NK-92 treated with Interleukin-12 subunit alpha and Interleukin-12 subunit beta, amount 100 ng/mL, for 24 hours (cell line): ENCODE data around the gene AGBL1.
A peak's percentile ranks its signal among the peaks of the same experiment; 100 is the strongest.

Source experiments
- DNase-seq: peaks from one replicate; lab custom pipeline; 2025; lab: John Stamatoyannopoulos, UW

Gene AGBL1

DNA sequence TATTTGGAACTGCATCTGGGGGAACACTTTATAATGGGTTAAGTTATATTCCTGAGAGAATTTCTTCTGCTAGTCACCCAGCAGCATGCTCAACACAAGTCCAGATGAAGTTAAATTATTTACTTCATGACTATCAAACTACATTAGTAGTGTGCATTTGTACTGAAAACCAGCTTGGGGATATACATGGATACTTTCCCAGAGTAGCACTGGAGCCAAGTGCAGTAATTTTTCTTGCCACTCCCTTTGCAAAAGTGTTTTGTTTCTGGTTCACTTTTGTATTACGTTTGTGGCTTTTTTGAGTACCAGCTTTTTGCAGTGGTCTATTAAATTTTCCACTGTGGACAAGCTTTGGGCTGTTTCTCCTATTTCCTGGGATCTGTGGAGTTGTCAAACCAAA, 243.0 kb downstream of the AGBL1 start:
- DNase-seq = no peak

DNA sequence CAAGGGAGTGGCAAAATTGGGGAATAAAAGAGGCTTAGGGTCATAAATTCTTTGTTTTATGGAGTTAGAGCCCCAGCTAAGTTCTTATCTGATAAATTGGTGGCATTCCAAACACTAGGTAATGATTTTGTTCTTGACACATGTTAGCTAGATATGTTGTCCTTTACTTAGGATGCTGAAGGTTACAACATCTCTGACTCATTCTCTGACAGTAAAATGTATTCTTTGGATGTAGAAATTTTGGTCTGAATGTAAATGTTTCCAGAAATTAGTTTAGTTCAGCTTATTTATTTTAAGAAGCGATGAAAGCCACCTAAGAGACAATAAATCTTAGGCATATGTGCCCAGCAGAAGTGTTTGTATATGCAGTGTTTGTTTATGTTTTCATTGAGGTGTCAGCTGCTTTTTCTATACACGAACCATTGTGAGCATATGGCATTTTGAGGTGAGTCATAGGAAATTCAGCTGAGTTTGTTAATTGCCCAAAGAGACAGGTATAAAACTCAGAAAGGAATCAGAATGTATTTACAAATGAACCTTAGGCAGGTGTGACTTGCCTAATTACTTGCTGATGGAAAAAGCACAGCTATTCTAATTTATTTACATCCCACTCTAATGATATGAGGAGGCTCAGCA, 247.7 kb downstream of the AGBL1 start:
- no peak for DNase-seq

DNA sequence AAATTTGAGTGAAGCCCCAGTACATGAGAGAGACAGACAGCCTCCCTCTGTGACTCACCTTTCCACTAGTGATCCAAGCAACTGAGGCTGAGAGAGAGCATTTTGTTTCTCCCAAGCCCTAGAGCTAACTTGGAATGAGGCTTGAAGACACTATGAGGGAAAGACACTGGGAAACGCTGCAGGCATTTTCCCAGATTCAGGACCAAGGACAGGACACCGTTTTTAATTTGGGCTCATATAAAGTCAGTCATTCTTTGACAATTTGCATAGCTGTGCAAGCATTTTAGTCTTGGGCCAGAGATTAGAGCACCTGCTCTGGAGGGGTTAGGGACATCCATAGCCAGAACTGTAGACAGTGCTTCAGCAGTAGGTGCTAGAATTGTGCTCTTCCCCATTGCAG, 249.0 kb downstream of the AGBL1 start:
- DNase-seq = no peak

DNA sequence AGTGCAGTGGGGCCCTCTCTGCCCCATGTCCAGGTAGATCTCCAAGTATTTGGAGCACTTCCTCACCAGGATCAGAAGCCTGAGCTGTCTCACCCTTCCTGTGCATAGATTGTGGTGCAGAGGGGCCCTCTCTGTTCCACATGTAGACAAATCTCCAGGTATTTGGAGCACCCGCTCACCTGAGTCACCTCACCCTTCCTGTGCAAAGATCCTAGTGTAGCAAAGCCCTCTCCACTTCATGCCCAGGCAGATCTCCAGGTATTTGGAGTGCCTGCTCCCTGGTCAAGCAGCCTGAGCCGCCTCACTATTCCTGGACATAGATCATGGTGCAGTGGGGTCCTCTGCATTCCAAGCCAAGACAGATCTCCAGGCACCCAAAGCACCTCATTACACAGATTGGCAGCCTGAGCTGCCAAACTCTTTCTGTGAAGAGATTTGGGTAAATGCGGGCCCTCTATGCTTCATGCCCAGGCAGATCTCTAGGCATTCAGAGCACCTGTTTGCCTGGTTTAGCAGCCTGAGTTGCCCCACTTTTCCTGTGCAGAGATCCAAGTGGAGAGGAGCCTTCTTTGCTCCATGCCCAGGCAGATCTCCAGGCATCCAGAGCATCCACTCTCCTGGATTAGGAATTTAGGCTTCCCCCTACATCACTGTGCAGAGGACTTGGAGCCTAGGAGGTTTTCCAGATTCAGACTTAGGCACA, 249.8 kb downstream of the AGBL1 start:
- no peak for DNase-seq

DNA sequence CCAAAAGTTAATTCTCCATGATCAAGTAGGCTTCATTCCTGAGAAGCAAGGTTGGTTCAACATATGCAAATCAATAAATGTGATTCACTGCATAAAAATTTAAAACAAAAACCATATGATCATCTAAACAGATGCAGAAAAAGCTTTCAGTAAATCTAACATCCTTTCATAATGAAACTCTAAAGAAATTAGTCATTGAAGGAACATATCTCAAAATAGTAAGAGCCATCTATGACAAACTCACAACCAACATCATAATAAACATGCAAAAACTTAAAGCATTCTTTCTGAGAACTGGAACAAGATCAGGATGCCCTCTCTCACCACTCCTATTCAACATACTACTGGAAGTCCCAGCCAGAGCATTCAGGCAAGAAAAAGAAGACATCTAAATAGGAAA, 254.1 kb downstream of the AGBL1 start:
- DNase-seq = no peak

DNA sequence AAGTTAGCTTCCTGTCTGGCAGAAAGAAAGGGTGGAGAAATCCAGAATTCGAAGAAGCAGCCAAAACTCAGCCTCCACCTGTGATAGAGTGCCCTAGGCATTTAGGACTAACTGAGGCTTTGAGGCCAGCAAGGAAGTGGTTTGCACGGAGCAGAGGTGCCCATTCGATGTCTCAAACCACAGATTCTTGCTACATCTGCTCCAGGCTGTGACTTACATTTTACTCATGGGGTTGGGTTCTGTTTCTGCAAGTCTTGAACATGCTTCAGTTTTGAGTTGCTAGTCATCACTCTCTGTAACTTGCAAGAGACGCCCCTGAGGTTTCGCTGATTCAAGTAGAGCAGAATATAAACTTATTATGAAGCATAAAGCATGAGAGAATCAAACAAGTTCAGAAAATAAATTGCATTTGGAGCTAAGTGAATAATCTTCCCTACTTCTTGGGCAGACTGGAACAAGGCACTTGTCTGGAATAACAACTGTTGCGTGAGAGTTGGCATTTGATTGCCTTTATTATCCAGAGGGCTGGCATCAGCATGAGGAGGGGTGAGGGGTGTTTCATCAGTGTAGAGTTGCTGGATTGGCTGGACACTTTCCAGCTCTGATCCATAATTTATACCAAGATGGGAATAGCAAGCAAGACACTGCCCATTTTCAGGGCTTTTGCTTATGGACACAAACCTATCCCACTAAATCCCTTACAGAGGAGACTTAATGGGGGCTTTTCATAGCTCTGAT, 256.5 kb downstream of the AGBL1 start:
- DNase-seq = peak; percentile 76

DNA sequence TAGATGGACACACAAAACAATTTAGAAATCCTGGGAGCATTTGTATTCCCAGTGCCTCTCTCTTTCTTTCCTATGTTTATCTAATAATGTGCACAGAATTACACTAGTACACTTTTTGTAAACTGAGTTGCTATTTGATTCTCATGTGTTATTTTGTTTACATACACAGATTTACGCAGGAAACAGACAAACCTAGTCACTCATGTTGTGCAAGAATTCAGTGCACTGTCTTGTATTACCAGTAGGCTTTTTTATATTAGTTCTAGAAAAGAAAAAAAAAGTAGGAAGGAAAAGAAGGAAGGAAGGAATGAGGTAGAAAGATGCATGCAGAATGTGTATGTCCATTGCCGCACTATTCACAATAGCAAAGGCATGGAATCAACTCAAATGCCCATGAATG, 257.4 kb downstream of the AGBL1 start:
- no peak for DNase-seq

DNA sequence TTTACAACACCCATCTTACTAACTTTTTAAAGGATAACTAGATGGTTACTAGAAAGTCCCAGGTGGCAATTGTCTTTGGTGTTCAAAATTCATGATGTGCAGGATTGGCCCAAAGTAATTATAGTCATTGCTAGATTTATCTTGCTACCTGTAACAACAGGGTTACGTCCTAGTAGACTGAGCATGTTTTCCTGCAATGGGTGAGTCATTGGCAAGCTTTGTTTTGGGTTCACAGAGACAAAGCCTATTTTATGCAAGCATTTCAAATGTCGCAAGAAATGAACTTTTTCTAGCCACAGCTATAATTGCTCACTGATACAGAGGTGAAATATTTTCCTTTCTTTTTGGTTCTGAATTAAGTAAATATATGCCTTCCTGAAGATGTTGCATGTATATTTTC, 267.6 kb downstream of the AGBL1 start:
- DNase-seq = peak; percentile 31

DNA sequence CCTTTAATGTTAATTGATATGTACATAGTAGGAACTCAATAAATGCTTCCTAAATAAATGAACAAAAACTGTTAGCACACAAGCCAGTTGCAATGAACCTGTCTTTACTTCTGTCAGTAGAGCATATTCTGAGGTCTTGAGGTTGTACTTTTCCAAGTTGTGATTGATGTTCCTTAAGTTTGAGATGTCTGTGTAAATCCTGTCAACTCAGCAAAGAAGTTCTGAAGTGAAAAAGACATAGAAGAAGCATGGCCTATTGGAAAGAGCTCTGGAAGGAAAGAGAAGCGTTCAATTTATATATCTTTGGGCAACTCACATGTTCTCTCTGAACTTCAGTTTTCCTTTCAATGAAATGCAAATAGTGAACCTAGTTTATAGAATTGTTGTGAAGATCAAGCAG, 269.9 kb downstream of the AGBL1 start:
- DNase-seq = no peak

DNA sequence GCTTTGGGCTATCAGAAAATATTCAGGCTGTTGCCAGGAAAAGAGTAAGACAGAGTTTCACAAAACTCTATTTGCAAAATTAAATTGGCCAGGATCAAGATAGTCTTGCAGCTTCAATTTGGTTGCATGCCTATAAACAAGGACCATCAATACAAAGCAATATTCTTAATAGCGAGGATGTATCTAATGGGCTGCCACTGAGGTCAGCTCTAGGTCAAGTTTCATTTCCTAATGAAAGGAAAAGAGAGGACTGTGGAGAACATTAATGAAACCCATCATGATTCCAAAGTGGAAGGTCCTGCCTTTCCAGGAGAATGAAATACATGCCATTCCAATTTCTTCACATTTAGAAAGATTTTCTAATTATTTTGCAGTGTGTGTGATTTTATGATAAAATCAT, 273.5 kb downstream of the AGBL1 start:
- DNase-seq = no peak

DNA sequence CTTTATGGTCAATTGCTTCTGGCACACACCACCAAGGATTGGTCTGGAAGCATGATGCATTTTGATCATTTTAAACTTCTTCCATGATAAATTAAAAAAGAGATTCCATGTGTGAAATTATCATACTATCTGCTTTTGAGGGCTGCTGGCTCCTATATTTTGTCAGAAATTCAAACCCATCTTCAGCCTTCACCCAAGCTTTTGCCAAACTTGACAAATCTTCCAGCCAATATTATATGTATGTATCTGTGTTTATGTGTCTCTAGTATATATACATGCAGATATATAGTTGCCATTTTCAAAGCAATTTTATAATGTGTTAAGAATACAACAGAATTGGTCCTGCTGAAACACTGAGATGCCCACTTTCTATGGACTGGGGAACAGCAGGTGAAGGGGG, 275.7 kb downstream of the AGBL1 start:
- no peak for DNase-seq

DNA sequence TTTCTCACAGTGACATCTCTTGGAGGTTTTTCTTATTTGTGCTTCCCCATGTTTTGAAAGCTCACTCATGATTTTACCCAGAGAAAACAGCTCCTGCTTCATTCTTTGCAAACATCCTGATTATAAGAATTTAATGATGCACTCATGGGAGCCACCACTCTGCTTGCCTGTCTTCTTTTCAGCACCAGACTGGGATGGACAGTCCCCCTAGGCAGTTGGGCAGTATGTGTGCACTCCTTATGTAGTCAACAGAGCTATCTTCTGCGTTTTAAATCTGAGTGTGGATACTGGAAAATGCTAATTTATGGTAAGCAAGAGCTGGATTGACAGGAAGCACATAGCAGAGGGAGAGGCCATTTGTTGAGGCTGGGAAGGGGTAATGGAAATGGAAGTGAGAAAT, 276.1 kb downstream of the AGBL1 start:
- DNase-seq = no peak

DNA sequence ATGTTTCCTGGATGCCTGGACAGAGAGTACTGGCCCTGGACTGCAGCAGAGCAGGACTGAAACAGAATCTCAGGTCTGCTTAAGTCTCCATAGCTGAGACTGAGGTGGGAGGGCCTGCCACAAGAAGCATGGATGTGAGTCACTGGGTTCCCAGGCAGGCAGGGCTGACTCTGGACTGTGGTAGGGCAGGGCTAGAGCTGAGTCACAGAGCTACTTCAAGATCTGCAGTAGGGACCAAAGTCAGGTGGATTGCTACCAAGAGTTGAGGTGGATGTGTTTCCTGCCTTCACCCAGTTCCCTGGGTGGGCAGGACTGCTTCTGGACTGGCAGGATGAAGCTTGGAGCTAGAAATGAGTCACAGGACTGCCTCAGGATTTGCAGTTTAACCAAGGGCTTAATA, 282.9 kb downstream of the AGBL1 start:
- DNase-seq = peak; percentile 72

DNA sequence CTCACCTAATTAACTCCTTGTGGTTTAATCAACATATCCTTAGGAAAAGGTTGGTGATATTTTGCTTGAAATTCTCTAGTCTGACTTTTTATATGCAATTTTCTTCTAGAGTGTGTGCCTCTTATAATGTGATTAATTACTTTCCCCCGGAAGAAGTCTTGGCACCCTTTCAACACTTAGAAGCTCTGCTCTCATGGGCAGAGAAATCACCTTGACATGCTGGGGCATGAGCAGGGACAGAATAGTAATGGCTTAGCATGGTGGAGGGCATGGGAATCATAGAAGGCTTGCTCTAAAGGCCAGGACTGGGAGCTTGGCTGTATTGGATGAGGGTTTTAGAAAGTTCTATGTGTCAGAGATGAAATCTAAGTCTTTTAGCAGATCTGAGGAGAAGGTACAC, 293.5 kb downstream of the AGBL1 start:
- no peak for DNase-seq

DNA sequence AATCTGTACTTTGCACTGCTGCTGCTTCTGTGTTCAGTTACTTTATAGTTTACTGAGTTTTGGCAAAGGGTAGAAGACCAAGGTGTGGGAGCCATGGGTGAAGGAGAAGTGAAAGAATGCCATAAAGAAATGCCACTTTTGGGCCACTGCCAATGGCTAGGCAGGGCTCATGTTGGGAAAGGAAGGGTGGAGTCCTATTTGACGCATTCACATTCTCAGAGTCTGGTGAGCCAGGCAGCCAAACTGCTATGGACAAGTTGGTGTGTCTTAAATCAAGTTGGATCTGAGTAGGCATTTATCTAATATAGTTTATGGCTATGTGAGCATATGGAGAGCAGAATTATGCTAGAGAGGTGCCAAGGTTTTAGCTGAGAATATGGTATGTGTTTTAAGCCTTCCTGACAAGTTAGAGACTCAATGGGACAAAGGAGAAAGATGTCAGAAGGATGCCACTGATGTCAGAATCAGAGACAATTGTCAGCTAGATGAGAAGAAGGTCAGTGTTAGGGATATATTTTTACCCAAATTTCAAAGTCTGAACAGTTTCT, 296.1 kb downstream of the AGBL1 start:
- no peak for DNase-seq

DNA sequence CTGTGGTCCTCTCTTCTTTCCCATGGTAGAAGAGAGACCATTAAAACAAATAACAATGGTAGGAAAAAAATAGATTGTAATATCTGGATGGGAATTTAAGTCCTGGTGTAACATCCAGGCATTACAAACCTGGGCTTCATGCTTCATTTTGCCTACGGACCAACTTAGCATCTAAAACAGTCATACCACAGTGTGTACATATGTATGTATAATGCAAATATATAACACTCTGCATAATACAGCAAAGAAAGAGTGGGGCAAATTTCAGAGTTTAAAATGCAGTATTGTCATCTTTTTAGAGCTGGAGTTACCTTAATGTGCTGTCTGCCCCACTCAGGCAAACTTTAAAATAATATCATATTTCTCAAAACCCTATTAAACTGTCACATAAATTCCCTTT, 298.2 kb downstream of the AGBL1 start:
- no peak for DNase-seq

DNA sequence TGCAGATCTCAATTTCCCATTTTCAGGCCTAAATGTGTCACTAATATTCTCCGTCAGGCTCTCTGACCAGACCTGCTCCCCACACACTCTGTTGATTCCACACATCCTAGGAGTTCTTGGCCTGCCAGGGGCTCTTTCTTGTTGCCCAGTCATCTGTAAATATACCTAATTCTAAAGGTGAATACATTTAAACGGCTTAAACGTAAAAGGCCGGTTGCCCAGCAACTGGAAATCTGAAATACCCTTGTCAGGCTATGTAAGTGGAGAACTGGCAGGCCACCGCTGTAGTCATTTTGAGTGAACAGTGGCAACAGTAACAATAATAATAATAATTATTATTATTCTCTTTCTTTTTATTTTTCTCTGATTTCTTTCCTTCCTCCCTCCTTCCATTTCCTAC, 302.7 kb downstream of the AGBL1 start:
- DNase-seq = no peak

DNA sequence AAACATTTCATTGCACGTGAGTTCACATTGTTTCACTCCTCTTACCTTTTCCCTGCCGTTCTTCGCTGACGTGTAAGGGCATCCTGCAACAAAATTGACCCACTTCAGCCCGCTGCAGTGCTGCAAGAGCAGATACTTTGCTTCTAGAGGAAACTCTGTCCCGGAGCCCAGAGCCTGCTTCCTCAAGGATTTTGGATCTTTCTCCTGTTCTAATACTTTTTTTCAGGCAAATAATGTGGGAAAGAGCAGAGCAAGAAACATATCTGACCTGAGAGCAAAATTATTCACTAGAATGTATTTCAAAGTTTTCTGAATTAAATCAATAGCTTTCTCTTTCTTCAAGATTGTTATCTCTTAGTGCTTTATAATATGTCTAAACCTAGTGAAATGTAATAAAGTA, 303.9 kb downstream of the AGBL1 start:
- no peak for DNase-seq

DNA sequence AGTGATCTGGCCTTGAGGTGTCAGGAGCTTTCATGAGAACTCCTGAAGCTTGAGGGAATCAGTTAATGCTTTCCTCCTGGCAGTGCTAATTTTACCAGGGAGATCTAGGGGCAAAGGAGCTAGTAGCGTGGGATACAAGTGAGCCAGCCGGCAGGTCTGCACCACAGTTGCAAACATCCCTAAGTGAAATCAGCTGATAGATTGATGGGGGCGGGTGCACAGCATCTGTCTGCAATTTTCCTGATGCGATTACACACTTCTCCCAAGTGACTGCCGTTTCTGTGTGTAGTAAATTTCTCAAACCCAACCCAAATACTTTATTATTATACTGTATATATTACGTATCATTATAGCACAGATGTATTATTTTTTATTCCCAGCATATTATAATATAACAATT, 304.5 kb downstream of the AGBL1 start:
- no peak for DNase-seq

DNA sequence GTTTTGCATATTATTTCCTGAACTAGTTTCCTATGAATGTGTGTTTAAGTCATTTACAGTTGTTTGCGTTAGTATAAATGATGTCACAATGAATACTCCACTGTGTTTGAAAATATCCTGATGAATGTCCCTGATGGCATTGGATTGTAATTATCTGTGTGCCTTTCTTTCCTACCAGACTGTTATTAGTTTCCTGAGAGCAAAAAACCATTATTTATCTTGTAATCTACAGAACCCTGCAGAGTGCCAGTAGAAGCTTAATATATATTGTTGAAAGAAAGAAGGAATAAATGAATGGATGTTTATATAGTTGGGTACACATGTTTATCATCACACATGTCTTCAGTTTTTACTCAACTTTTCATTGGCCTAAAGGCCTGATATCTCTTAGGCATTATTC, 312.6 kb downstream of the AGBL1 start:
- no peak for DNase-seq

DNA sequence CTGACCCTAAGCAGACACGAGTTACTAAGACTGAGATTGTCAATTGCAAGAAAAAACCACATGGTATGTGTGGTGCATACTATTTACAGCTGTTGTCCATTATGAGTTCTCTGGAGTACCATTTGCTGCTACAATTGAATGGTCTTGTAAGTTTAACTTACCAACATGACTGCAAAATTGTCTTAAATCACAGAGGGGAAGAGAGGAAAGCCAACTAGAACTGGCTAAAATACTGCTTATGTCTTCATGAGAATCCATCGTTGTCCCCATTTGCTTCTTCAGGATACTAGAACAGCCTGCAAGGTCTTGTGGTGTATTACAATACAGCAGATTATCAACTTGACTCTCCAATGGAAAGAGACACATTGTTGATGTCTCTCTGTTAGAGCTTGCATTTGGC, 313.2 kb downstream of the AGBL1 start:
- DNase-seq = no peak

DNA sequence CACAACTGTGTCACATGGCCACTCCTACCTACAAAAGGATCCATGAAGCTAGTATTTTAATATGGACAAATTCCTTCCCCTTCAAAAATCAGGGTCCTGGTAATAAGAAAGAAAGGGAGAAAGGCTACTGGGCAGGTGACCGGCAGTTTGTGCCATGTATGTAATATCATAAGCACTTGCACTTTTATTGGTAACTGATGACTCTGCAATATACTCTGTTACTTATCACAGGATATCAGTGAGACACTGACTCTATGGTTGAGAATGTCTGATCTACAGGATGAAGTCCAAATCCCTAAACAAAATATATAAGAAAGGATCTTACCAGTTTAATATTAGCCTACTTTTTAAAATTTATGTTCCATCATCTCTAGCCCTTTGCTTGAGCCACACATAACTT, 315.2 kb downstream of the AGBL1 start:
- no peak for DNase-seq
